Spleen (tissue), 7 donors: Measurements from ENCODE around the gene TSHZ2.

ENCODE experiments used
- CTCF ChIP-seq, 11 experiments: fragments of 200-600 bp in 7 of 11; fragments of 450-650 bp in 4 of 11; sonication (generic) in 4 of 11; IDR thresholded peaks in 8 of 11; conservative IDR thresholded peaks in 3 of 11; 1 replicate in 7 of 11; 2 replicates in 4 of 11; pipeline versions ENCODE4 v1.4.0 to v1.8.0; 2016 to 2021; ENCODE audit warnings: antibody characterized with exemption in 11 of 11, inconsistent platforms in 4 of 11, mild to moderate bottlenecking in 1 of 11
- POLR2A ChIP-seq, 3 donors: fragments of 450-650 bp; IDR thresholded peaks; one replicate each; pipeline ENCODE4 v1.5.1; 2017; ENCODE audit warnings: antibody characterized with exemption in 3 of 3, mild to moderate bottlenecking in 1 of 3
- donor health status: DM: no; HTN: no; CAD: no; lungs with moderate emphysema.
- donor health status: DM: no; HTN: no; CAD: no.
- donor health status: DM: no; HTN: no; CAD: no.

- no peak for TF ChIP-seq CTCF (IDR thresholded peaks at IDR 0.05 in 8 of 11, conservative IDR thresholded peaks at IDR 0.05 in 3 of 11)
- no peak for TF ChIP-seq POLR2A (IDR thresholded peaks at IDR 0.05)
Measured at GRCh38 chr20:52971498-52972189, 514 bp upstream of the TSHZ2 start.
